ENCODE data around the gene SMARCC2. TPM values are rescaled to one million over a fixed set of nuclear protein-coding genes. Genes with fewer than 3 reads are reported as not detected.
"Not testable (repeated sequence)": the region's sequence is repeated elsewhere in the genome, so short reads cannot be mapped to it uniquely, and the experiment has no call there.

The SMARCC2 gene
- total RNA-seq, 2 experiments from 2014 or later = 79.3 to 87.9 TPM

DNA sequence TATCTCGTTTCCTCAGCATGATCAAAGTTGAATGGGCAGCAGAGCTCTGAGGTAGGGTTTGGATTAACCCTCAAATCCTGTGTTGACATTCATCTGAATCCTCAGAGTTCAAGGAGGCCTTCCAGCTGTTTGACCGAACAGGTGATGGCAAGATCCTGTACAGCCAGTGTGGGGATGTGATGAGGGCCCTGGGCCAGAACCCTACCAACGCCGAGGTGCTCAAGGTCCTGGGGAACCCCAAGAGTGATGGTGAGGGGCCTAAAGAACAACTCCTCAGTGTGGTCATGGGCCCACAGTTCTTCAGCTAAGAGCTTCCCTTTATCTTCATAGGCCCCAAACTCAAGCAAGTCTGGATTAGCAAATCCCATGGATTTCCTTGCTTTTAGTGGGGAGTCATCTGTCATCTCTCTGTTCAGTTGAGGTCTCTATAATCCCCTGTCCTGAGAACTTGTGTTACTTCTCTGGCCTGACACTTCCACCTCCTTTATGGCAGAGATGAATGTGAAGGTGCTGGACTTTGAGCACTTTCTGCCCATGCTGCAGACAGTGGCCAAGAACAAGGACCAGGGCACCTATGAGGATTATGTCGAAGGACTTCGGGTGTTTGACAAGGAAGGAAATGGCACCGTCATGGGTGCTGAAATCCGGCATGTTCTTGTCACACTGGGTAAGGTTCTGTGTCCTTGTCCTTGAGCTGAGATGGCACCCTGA lies 29.6 kb downstream of the SMARCC2 start:
- peaks cover 27% of the 10 kb centered on the region for H3K4me1 Mint-ChIP-seq (ENCODE audit: low read depth)
- no peaks in the 10 kb centered on the region for H3K27me3 Mint-ChIP-seq
- POLR2A ChIA-PET = interaction anchor here (0.6 to 5.7 kb wide), 15 partner anchors 8 to 164 kb away, joined by 3 to 51 read pairs (median 7); partner anchors contain the start of genes ESYT1, MYL6B, SMARCC2 and ZC3H10
- H3K27ac Mint-ChIP-seq = peak overlapping the region; percentile 98
- DNase-seq = no peak
- peak overlapping the region; percentile 95 for H3K4me3 Mint-ChIP-seq
- H3K9me3 Mint-ChIP-seq = no peaks in the 10 kb centered on the region
- CTCF ChIA-PET = interaction anchor here (1.0 to 3.9 kb wide), 9 partner anchors 10 to 53 kb away, joined by 3 to 25 read pairs (median 4); partner anchors contain the start of genes SMARCC2 and ZC3H10
- H3K36me3 Mint-ChIP-seq (ENCODE audit: low read depth) = peaks cover 66% of the 10 kb centered on the region
- TF ChIP-seq, protein P1, sequence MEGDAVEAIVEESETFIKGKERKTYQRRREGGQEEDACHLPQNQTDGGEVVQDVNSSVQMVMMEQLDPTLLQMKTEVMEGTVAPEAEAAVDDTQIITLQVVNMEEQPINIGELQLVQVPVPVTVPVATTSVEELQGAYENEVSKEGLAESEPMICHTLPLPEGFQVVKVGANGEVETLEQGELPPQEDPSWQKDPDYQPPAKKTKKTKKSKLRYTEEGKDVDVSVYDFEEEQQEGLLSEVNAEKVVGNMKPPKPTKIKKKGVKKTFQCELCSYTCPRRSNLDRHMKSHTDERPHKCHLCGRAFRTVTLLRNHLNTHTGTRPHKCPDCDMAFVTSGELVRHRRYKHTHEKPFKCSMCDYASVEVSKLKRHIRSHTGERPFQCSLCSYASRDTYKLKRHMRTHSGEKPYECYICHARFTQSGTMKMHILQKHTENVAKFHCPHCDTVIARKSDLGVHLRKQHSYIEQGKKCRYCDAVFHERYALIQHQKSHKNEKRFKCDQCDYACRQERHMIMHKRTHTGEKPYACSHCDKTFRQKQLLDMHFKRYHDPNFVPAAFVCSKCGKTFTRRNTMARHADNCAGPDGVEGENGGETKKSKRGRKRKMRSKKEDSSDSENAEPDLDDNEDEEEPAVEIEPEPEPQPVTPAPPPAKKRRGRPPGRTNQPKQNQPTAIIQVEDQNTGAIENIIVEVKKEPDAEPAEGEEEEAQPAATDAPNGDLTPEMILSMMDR (IDR thresholded peaks at IDR 0.05) = no peak
- no peak for ATAC-seq
- intact Hi-C loops (cut with micrococcal nuclease) = loop anchor here (2.0 kb wide), 1 partner anchor 31 kb away; the partner anchor contains the start of gene ESYT1

- peak overlapping the region; percentile 95 for H3K4me3 Mint-ChIP-seq
- H3K27me3 Mint-ChIP-seq = no peaks in the 10 kb centered on the region
- TF ChIP-seq, protein P1 (IDR thresholded peaks at IDR 0.05) = no peak
- peak; percentile 46 for DNase-seq
- no peaks in the 10 kb centered on the region for H3K9me3 Mint-ChIP-seq
- no peak for ATAC-seq
- H3K27ac Mint-ChIP-seq = peak overlapping the region; percentile 98
- ChIA-PET POLR2A (interaction anchor here (1.0 to 5.7 kb wide), 15 partner anchors 10 to 163 kb away, joined by 3 to 51 read pairs (median 6); partner anchors contain the start of genes ESYT1, SMARCC2 and ZC3H10), CTCF (interaction anchor here (1.0 to 2.8 kb wide), 10 partner anchors 10 to 54 kb away, joined by 3 to 19 read pairs (median 3); partner anchors contain the start of genes SMARCC2 and ZC3H10)
- peaks cover 60% of the 10 kb centered on the region for H3K36me3 Mint-ChIP-seq (ENCODE audit: low read depth)
- intact Hi-C loops (cut with micrococcal nuclease) = loop anchor here (2.0 kb wide), 1 partner anchor 30 kb away; the partner anchor contains the start of gene ESYT1
- peaks cover 27% of the 10 kb centered on the region for H3K4me1 Mint-ChIP-seq (ENCODE audit: low read depth)
These were observed 30.3 kb downstream of the SMARCC2 start for GRCh38 chr12:56158926-56159461.

- DNase-seq (peak; percentile 98), ATAC-seq (peak; percentile 87)
- Mint-ChIP-seq H3K27me3 (no peaks in the 10 kb centered on the region), H3K27ac (peak within 1 kb of the TSS; percentile 98), H3K36me3 (ENCODE audit: low read depth) (peaks cover 55% of the 10 kb centered on the region), H3K9me3 (no peaks in the 10 kb centered on the region), H3K4me3 (peak within 1 kb of the TSS; percentile 95), H3K4me1 (ENCODE audit: low read depth) (peaks cover 33% of the 10 kb centered on the region)
- ChIA-PET POLR2A (interaction anchor here (0.6 to 5.7 kb wide), 15 partner anchors 9 to 163 kb away, joined by 3 to 51 read pairs (median 5); partner anchors contain the start of genes ESYT1, SMARCC2 and ZC3H10), CTCF (interaction anchor here (1.0 to 2.8 kb wide), 8 partner anchors 11 to 40 kb away, joined by 3 to 19 read pairs (median 4); partner anchors contain the start of genes SMARCC2 and ZC3H10)
- intact Hi-C loops (cut with micrococcal nuclease) = loop anchor here (2.0 kb wide), 1 partner anchor 29 kb away; the partner anchor contains the start of gene ESYT1
- TF ChIP-seq, protein P1 (IDR thresholded peaks at IDR 0.05) = no peak
These were observed 31.0 kb downstream of the SMARCC2 start, which contains the start of gene MYL6 for GRCh38 chr12:56158029-56158925. TSS of gene MYL6 (plus strand) at chr12:56158359. CDS start at chr12:56158402, 43 bp downstream.

DNA sequence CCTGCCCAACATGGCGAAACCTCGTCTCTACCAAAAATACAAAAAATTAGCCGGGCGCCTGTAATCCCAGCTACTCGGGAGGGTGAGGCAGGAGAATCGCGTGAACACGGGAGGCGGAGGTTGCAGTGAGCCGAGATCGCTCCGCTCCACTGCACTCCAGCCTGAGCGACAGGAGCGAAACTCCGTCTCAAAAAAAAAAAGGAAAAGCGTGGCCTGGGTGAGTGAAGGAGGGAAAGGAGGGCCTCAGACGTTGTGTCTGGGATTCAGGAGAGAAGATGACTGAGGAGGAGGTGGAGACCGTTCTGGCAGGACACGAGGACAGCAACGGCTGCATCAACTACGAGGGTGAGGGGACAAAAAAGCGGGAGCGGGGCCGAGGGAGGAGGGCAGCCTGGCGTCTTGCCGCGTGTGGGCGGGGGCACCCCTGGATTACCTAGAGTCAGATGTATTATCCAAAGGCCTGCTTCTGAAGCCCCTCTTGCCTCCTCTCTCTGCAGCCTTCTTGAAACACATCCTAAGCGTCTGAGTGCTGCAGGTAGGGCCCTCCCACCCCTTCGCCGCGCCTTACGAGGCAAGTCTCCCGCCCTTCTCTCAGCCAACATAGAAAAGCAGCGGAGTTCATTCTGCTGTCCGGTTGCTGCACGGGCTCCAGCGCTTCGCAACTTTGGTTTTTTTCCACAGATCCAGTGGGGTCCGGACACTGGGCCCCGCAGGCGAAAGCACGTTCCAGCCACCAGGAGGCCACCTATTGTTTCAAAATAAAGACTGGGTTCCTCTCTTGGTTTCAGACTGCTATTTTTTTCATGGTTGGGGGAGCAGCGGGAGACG lies 31.9 kb downstream of the SMARCC2 start:
- peak; percentile 76 for DNase-seq
- Mint-ChIP-seq H3K27ac (peak overlapping the region; percentile 98), H3K4me3 (peak overlapping the region; percentile 95), H3K9me3 (no peaks in the 10 kb centered on the region), H3K4me1 (ENCODE audit: low read depth) (peaks cover 38% of the 10 kb centered on the region), H3K36me3 (ENCODE audit: low read depth) (peaks cover 49% of the 10 kb centered on the region), H3K27me3 (no peaks in the 10 kb centered on the region)
- ATAC-seq = peak; percentile 43
- POLR2A ChIA-PET = interaction anchor here (0.6 to 5.7 kb wide), 10 partner anchors 9 to 49 kb away, joined by 3 to 51 read pairs (median 4); partner anchors contain the start of gene ZC3H10
- TF ChIP-seq, protein P1 (IDR thresholded peaks at IDR 0.05) = peak; percentile 22
- intact Hi-C loops (cut with micrococcal nuclease) = loop anchor here (2.0 kb wide), 1 partner anchor 29 kb away; the partner anchor contains the start of gene ESYT1
- CTCF ChIA-PET = interaction anchor here (1.2 to 3.0 kb wide), 3 partner anchors 31 to 39 kb away, joined by 3 to 19 read pairs (median 12); partner anchors contain the start of gene ZC3H10

DNA sequence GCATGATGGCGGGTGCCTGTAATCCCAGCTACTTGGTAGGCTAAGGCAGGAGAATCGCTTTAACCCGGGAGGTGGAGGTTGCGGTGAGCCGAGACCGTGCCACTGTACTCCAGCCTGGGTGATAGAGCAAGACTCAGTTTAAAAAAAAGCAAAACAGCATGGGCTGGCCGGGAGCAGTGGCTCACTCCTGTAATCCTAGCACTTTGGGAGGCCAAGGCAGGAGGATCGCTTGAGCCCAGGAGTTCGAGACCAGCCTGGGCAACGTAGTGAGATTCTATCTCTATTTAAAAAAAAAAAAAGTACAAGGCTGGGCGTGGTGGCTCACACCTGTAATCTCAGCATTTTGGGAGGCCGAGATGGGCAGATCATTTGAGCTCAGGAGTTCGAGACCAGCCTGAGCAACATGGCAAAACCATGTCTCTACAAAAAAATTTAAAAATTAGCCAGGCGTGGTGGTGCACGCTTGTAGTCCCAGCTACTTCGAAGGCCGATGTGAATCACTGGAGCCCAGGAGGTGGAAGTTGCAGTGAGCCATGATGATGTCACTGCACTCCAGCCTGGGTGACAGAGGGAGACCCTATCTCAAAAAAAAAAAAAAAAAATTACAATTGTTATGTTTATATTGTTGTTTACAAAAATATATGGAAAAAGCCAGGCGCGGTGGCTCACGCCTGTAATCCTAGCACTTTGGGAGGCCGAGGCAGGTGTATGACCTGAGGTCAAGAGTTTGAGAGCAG lies 32.7 kb downstream of the SMARCC2 start:
- H3K9me3 Mint-ChIP-seq; DNase-seq; intact Hi-C loops (cut with micrococcal nuclease); ATAC-seq; H3K27me3 Mint-ChIP-seq: not testable (repeated sequence)
- ChIA-PET POLR2A (interaction anchor here (0.6 to 3.6 kb wide), 7 partner anchors 8 to 52 kb away, joined by 3 to 19 read pairs (median 4); partner anchors contain the start of genes PA2G4, RPL41 and ZC3H10), CTCF (interaction anchor here (0.6 to 3.1 kb wide), 3 partner anchors 30 to 37 kb away, joined by 3 to 14 read pairs (median 12); partner anchors contain the start of gene SMARCC2)
- peak overlapping the region; percentile 95 for H3K4me3 Mint-ChIP-seq
- peak overlapping the region; percentile 98 for H3K27ac Mint-ChIP-seq
- H3K36me3 Mint-ChIP-seq (ENCODE audit: low read depth) = peaks cover 45% of the 10 kb centered on the region
- peaks cover 40% of the 10 kb centered on the region for H3K4me1 Mint-ChIP-seq (ENCODE audit: low read depth)

Data from activated CD8-positive, alpha-beta T cell treated with anti-CD3 and anti-CD28 coated beads for 36 hours (primary cell).